ENCODE measurements around the gene GSG1L2. TPM values are rescaled to one million over a fixed set of nuclear protein-coding genes. Genes with fewer than 3 reads are reported as not detected.

Gene GSG1L2
- total RNA-seq (2022; extraction: Qiagen RNA extraction), result not detected in 5 replicates

DNA sequence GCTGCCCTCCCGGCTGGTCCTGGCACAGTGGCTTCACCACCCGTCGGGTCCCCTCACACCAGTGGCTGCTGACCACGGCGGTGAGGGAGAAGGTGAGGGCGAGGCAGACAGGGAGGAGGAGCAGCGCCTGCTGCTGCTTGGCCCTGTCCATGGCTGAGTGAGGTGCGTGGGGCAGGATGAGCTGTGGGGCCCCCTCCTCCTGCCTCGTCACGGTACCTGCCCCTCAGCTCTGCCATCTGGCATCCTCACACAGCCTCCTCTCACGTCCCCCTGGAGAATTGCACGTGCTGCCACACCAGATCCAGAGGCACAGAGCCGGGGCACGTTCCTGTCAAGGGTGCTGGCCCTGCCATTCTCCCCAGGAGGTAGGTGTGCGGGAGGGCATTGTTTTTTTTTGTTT, at the start of gene GSG1L2:
TSS of gene GSG1L2 (minus strand) at position 159 of the 400 bp plus-strand sequence. CDS start at position 151, 8 bp downstream.

DNA sequence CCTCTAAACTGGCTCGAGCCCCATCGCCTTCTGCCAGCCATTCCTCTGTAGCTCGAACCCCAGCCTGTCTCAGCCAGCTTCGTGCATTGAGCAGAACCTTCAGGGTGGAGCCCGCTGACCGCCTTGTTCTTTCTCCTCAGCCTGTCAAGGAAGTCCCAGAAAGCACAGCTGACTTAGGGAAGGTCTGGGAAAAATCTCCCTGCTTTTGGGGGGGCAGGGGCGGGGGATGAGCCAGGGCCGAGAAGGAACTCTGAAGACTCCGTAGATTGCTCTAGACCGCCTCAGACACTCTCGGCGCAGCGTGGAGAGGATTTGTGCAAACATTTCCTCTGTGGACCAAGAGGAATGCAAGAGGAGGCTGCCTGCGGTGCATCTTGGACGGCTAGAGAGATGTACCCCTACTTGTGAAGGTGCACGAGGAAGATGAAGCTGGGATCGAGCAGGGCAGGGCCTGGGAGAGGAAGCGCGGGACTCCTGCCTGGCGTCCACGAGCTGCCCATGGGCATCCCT, 3.8 kb upstream of the GSG1L2 start, which contains the start of gene GLP2R:
TSS of gene GLP2R (plus strand) at position 284 of the 510 bp plus-strand sequence. CDS start at position 424, 140 bp downstream.

DNA sequence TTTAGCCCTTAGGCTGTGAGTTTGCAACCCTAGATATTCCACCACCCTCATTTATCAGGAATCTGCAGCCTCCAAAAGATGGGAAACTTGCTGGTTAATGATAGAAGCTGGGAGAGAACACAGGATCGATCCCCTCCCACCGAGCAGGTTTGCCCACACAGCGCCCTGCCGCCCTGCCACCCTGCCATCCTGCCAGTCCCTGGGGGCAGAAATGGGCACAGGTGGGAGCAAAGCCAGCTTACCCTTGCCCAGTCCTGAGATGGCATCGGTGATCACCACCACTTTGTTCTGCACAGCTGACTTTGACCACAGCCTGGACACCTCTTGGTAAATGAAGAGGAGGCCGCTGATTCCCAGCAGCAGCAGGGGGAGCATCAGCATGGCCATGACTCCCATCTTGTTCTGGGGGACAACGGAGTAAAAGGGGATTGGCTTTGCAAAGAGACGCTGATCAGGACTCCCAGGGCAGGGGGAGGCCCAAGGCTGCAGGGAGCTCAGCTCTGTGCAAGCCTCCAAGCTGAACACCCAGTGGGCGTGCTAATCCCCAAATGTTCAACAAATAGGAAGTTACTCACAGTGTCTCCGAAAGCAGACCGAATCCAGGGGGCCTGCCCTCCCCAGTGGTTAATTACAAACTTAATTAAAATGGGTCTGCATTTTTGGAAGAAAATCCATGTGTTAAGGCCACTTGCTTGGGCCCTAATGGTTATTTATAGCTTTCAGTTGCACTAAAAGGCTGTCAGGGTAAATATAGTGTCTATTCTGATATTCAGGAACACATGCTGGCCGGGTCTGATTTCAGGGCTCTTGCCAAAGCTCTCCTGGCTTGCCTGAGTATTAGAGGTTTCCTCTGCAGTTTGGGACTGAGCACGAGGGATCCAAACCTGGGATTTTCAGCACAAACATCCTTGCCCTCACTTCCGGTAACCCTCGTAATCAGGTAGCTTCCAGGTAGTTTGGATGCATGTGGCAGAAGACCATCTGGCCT, 30.7 kb downstream of the GSG1L2 start, which contains the start of gene DHRS7C:
TSS of gene DHRS7C (minus strand) at position 704 of the 988 bp plus-strand sequence. CDS start at position 396, 308 bp downstream.

Other genes with a start within 250 kb of the GSG1L2 start
- 56.4 to 80.8 TPM (median 62.8 TPM) in 5 replicates for gene STX8, start 246.3 kb downstream of the GSG1L2 start, total RNA-seq (2022; extraction: Qiagen RNA extraction)
- gene CFAP52, start 245.4 kb downstream of the GSG1L2 start, total RNA-seq (2022; extraction: Qiagen RNA extraction), result 0.28 TPM in 1 of 5 replicates, not detected in the others
- 3.7 to 5.1 TPM (median 4.0 TPM) in 5 replicates for gene USP43, start 176.6 kb downstream of the GSG1L2 start, total RNA-seq (2022; extraction: Qiagen RNA extraction)
- gene DHRS7C, start 30.5 kb downstream of the GSG1L2 start, total RNA-seq (2022; extraction: Qiagen RNA extraction), result not detected in 5 replicates
- 7.5 to 14.9 TPM (median 9.2 TPM) in 5 replicates for gene GLP2R, start 3.8 kb upstream of the GSG1L2 start, total RNA-seq (2022; extraction: Qiagen RNA extraction)
- gene RCVRN, start 83.2 kb upstream of the GSG1L2 start, total RNA-seq (2022; extraction: Qiagen RNA extraction), result not detected in 5 replicates